Left forelimb (tissue), 1 donor: ENCODE data around the gene DGKI.

Experiments used
- DNase-seq: peaks from one replicate; pipeline ENCODE4 v3.0.0-alpha.2; 2018; ENCODE audit warnings: low spot score

Gene DGKI

DNA sequence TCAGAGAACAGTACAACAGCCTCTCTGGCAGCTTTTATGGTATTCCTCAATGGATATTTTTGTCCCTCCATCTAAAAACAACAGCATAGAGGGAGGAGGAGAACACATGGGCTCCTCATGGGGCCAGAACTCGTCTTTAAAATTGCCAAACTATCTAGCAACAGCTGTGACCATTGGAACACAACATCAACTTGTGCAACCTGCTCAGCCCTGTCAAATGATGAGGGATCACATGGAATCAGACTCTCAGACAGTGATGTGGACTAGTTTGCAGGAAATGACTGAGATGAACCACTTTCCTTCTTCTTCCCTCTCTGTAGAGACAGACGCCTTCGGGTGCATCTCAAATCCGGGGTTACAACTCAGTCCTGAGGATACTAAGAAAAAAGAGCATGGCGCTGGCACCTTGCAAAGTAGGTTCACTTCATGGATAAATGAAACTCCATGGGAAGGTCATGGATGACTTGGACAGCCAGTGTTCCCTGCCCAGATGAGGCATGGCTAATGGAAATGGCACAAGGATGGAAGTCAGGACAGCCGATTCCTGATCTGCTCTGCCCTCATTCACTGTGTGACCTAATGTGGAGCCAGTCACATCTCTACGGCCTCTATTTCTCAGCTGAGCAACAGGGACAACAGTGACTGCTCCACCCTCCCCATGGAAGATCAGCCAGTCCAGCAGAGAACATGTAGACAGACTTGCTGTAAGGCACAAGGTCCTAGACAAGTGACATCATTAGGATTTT, 24.6 kb upstream of the DGKI start:
- DNase-seq, result no peak

DNA sequence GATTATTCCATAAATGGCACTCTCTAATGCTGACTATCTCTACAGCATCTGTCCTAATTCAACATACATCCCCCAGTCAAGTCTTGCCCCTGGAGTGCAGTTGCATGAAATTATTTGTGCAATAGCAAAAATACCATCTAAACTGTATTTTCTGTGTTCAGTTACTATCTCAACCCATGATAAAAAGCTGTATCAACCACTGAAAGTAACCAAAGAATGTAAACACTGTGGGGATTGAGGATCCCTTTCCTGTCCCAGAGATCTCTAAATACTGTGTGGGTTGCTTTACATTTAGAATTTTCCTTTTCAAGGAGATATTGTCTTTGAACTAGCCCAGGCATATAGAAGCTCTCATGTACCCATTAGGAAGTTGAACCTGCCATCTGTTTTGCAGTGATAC, 23.9 kb upstream of the DGKI start:
- DNase-seq, result no peak

- no peak for DNase-seq
Measured at GRCh38 chr7:137870078-137870477, 23.3 kb upstream of the DGKI start.

DNA sequence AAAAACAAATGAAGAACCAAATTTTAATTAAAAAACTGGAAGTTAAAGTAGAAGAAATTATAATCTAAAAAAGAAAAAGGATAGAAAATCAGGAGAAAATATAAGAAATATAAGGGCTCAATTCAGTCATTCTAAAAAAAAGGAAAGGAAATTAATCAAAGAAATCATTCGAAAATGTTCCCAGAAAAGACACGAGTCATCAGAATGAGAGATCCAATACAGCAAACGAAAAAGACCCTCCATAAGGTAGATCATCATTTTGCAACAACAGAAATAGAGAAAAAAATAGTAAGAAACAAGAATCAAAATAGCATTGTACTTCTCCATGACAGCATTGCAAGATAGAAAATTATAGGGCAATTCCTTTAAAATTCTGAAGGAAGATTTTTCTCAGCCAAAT, 22.5 kb upstream of the DGKI start:
- DNase-seq, result no peak

DNA sequence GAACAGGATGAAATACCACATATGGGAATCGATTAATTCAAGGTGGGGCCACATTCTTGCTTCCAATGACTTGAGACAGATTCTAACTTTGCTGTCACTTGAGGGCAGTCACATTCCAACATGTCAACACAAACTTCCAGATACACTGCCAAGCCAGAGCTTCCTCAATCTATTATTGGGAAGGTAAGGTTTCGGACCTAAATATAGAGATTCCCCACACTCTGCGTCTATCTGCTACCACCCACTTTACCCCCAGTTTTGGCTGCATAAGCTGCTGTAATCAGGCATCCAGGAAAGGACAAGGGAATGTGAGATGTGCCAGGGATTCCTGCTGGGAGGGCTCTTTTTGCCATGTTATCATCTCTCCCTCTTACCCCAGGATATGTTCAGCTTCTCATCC, 20.5 kb upstream of the DGKI start:
- DNase-seq, result no peak

GRCh38 chr7:137865764-137866163, 19.0 kb upstream of the DGKI start:
- no peak for DNase-seq

- DNase-seq, result no peak
Measured at GRCh38 chr7:137862964-137863363, 16.2 kb upstream of the DGKI start.

GRCh38 chr7:137862358-137862757, 15.6 kb upstream of the DGKI start:
- DNase-seq, result no peak

- DNase-seq, result no peak
Measured at GRCh38 chr7:137860542-137860941, 13.8 kb upstream of the DGKI start.

- no peak for DNase-seq
Measured at GRCh38 chr7:137853053-137853452, 6.3 kb upstream of the DGKI start.

DNA sequence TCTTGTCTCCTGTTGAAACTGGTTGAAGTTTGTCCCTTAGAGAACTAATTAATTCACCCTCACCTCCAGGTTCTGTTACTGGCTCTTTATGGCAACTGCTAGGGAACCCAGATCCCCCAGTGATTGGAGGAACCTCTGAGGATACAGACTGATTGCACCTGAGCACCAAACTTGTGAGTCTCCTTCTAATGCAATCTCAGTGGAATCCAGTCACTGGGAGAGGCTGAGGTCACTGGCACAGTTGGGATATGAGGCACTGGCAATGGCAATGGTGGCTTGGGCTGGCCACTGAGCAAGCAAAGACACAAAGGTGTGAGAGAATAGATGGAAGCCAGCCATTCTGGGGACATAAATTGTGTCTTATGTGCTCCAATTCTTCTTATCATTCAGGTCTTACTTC, 5.3 kb upstream of the DGKI start:
- no peak for DNase-seq

DNA sequence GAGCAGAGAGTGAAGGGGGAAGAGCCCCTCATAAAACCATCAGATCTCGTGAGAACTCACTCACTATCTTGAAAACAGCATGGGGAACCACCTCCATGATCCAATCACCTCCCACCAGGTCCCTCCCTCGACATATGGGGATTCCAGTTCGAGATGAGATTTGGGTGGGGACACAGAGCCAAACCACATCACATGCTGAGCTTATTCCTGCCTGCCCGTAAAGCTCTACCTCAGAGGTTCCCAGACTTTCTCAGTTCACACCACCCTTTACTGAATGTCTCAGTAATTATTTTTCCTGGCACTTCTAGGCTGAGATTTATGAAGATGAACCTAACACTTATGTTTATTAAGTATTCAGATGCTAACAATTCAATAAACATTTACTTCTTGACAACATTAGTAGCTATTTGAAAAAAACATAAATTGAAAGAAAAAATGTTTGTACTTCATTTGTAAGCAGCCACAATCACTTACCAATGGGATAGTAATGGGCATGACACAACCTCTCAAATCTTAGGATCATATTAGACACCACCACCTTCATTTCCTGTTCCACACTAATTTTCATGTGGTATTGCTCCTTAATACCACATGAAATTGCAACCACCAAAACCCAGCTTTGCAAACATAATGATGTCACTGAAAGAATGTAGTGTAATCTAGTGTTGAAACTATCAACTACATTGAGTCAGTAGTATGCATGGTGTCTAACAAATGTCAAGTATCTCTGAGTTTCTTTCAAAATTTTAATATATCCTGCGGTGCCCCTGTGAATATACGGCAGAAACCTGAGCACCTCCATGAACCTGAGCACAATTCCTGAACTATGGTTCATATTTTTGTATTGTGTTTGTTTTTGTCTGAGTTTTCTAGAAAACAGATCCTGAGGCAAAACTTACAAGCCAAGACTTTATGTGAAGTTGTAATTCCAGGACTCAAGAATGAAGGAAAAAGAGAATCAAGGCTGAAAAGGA, 4.5 kb upstream of the DGKI start:
- no peak for DNase-seq

DNA sequence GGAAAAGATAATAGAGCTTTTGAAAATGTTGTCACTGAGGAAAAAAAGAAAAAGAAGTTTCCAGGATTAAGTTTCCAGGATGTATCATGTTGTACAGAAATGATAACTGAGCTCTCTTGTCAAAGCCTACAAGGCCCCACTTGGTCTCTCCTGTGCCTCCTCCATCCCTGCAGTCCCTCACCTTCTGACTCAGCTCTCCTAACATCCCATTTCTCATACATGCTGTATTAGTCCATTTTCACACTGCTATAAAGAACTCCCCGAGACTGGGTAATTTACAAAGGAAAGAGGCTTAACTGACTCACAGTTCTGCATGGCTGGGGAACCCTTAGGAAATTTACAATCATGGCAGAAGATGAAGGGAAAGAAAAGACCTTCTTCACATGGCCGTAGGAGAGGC, 3.8 kb upstream of the DGKI start:
- DNase-seq, result no peak

GRCh38 chr7:137848095-137848494, 1.3 kb upstream of the DGKI start:
- no peak for DNase-seq

- no peak for DNase-seq
Measured at GRCh38 chr7:137847568-137848050, 835 bp upstream of the DGKI start.

- no peak for DNase-seq
Measured at GRCh38 chr7:137846549-137846826, 286 bp downstream of the DGKI start.

DNA sequence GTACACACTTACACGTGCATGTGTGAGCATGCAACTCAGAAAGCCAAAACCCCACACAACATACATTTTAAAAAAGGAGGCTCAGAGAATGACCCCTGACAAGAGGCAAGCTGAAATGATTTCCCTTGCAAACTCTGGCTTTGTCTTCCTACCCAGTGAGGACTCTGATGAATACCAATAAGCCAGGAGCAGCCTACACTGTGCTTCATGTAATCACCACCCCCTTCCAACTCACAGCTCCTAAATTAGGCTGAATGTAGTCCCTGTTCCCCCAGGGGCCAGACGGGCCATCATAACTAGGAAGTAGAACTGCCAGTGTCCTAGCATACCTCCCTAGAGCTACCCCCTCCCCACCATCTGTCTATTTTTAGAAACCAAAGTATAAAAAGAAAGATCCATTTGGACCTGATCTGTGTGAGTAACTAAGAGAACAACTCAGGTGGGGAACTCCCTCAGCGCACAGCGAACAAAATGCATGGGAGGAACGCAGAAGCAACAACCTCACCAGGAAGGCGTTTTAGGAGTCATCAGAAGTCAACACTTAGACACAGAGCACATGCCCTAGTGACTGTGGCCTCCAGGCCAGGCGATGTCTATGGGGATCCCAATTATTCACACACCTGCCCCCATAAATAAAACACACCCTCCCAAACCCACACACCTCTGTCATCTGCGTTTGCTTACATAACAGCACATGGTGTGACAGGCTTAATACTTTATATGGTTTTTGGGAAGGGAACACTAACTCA, 1.9 kb downstream of the DGKI start:
- DNase-seq, result no peak

DNA sequence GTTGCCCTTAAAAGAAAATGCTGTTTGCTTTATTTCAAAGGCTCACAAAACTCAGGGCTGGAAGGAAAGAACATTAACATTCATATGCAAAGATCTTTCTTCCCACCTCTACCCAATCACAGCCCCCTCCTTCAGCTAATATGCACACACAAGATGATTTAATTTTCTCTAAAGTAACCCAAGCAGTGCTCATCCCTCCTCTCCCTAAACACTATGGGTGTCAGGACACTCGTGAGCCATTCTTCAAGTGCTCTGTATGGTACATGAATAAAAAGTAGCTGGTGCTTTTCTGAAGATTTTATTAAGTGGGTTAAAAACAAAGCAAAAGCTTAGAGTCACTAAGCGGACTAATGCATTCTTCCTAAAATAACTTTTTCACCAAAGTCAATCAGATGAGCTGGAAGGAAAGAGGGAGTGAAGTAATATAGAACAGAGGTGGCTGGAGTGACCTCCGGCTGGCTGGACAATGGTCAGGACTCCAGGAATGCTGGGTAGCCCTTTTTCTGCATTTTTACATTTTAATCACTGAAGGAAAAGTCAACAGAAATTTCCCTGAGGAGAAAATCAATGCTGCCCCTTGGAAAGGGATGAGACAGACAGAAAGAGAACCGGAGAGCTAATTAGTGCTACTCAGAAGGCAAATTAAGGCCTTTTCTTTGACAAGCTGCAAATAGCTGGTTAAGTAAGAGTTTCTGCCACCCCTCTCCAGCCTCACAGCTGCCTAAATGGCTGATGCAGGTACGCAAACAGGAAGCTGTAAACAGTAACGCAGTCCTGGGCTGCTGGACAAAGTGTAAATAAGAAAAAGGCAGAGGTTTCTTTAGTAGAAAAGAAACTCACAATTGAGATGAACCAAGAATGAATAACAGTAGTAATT, 6.6 kb downstream of the DGKI start:
- no peak for DNase-seq

DNA sequence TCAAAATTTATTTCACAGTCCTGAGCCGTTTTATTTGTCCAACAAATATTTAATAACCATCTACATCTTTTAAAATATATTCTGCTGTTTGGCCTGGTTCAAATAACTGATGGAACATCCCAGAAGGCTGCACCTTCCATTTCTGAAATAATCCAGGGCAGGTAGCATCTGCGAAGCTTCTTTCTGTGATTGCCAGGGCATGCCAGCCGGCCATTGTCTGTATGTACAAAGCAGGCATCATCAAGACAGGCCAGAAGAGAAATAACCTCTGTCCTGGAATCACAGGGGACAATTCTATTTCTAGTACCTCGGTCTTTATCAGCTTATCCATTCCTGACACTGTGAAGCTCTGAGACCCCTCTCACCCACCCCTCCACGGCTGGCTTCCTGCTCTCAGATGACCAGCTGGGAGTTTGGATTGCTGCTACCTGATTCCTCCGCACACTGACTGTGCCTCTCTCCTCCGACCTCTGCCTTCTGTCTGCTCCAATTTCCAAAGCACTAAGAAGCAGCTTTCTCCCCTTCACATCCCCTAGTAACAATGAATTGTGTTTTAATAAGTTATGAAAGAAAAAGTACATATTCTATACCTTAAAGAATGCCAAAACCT, 8.0 kb downstream of the DGKI start:
- no peak for DNase-seq

DNA sequence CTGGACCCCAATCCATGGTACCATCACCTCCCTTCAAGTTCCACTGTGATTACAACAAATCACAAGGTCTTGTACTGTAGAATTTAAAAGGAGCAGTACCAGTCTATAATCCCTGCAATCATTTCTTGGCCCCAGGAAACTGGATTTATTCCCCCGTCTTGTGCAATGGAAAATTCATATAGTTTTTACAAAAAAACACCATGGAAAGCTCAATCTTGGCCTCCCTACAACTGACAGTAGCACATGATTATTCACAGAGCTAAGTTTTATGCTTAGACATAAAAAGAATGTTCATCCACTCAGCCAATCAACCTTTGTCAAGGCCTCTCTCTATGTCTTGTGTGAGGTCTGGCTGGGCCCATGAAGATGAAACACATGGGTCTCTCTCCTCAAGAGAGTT, 10.2 kb downstream of the DGKI start:
- DNase-seq, result no peak

- no peak for DNase-seq
Measured at GRCh38 chr7:137836113-137836509, 10.7 kb downstream of the DGKI start.
